Measurements from ENCODE around the gene FSTL1. TPM values are rescaled to one million over a fixed set of nuclear protein-coding genes. Genes with fewer than 3 reads are reported as not detected.
A peak's percentile ranks its signal among the peaks of the same experiment; 100 is the strongest.

FSTL1 gene
- total RNA-seq, 8 experiments from 2014 or later: 9.1 to 601 (median 110) TPM

DNA sequence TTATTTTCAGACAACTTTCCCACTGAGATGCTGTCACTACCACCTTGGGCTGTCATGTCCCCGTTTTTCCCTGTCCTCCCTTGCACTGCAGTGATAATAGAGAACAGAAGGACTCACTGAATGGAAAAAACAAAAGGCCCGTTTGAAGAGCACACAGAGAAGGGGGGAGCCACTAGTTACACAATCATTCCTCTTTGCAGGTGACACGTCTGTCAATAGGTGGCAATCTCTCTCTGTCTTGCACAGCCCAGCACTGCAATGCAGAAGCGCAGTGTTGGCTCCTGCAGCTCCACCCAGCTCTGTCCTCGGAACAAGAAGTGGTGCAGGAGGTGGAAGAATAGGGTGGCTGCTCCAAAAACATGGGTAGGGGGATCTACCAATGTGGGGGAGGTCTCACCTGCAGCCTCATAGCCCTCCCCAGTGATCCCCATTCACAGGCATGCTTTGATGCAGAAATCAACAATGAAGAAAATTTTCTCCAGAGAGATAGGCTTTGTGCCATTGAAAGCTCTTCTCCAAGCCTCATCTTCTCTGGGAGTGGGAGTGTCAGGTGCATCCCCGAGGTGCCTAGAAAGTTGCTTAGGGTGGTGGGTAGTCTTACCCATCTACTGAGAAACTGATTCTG is 31.8 kb downstream of the FSTL1 start:
- in situ Hi-C loops (cut with MboI; ENCODE audit: low pct_unique_long_range_greater_than_20kb in 2 of 9, low sequenced_read_pairs in 9 of 9, unreplicated experiment in 9 of 9): loop anchor here in 3 of 9 experiments (10.0 to 25.0 kb wide), 2 partner anchors 174 to 182 kb away; no protein-coding TSS in a partner anchor
- Histone ChIP-seq H3K4me1 (replicated peaks in 1 of 2) (peaks cover 9 to 25% of the 10 kb centered on the region in 2 donors), H3K27ac (no peak overlapping the region), H3K4me3 (no peak overlapping the region)
- peak; percentile 34 to 65 (median 57) for ATAC-seq (replicated peaks in 6 of 8)
- WGBS, 10 experiments: 0 to 31% (median 20%) methylated on average over 1 to 6 of the region's 6 CpGs; no CpG with 5 or more reads in 4 of the 10 experiments

DNA sequence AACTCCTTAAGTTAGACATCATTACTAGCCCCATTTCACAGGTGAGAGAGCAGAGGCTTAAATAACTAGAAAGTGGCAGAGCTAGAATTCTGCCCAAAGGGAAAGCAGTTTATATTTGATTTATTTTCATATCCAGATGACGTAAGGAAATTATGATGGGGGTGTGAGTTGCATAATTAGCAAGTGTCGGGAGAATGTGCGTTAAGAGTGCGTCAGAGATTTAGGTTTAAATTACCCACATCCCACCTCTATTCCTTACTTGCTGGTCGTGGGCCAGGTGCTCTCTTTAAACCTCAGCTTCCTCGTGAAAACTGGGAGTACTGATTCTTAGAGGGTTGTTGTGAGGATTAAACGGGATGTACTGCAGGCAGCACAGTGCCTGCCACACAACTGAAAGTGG is 32.3 kb downstream of the FSTL1 start:
- ATAC-seq (replicated peaks in 6 of 8): no peak

DNA sequence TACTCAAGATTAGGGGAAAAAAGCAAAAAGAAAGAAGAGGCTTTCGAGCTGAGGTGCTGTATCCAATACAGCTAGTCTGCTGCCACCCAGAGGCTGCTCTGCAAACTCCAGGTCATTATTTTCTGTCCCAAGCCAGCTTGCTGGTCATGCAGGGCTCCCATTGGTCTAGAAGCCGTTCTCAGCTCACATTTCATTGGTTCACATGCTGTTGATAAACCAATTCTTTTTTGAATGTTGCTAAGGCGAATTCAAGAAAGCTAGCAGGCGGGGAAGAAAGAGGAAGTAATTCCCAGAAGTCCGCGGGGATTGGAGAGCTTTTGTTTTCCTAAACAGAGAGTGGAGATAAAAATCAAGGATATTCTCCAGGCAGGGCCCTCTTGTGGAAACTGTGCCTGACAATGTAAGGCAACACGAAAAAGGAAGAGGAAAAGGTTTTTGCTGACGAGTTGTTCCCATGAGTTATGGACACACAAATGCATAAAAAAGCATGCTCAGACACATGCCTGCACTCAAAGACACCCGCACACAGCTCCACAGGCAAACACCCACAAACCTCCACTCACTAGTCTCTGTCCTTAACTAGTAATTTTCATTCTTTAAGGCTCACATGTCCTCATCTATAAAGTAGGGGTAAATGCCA is 33.4 kb downstream of the FSTL1 start:
- peaks cover 9 to 25% of the 10 kb centered on the region in 2 donors for H3K4me1 ChIP-seq (replicated peaks in 1 of 2)
- peak overlapping the region; percentile 17 to 37 (median 22) for H3K4me3 ChIP-seq
- WGBS, 10 experiments: 0 to 27% (median 0%) methylated on average over 1 to 8 of the region's 9 CpGs
- in situ Hi-C loops (cut with MboI; ENCODE audit: low pct_unique_long_range_greater_than_20kb in 2 of 9, low sequenced_read_pairs in 9 of 9, unreplicated experiment in 9 of 9): loop anchor here in 3 of 9 experiments (10.0 to 25.0 kb wide), 2 partner anchors 173 to 180 kb away; no protein-coding TSS in a partner anchor
- peak; percentile 85 to 97 (median 94) for ATAC-seq (replicated peaks in 6 of 8)
- H3K27ac ChIP-seq: peak overlapping the region in 1 of 2 donors; percentile 14

More for the DNA sequence above, 32.3 kb downstream of the FSTL1 start:
- Histone ChIP-seq H3K27ac (no peak overlapping the region), H3K4me1 (replicated peaks in 1 of 2) (peaks cover 9 to 25% of the 10 kb centered on the region in 2 donors), H3K4me3 (no peak overlapping the region)
- 19 to 100% (median 55%) methylated on average over 1 to 4 of the region's 7 CpGs; no CpG with 5 or more reads in 2 of the 10 experiments for WGBS, 10 experiments
- in situ Hi-C loops (cut with MboI; ENCODE audit: low pct_unique_long_range_greater_than_20kb in 2 of 9, low sequenced_read_pairs in 9 of 9, unreplicated experiment in 9 of 9): loop anchor here in 3 of 9 experiments (10.0 to 25.0 kb wide), 2 partner anchors 174 to 181 kb away; no protein-coding TSS in a partner anchor

DNA sequence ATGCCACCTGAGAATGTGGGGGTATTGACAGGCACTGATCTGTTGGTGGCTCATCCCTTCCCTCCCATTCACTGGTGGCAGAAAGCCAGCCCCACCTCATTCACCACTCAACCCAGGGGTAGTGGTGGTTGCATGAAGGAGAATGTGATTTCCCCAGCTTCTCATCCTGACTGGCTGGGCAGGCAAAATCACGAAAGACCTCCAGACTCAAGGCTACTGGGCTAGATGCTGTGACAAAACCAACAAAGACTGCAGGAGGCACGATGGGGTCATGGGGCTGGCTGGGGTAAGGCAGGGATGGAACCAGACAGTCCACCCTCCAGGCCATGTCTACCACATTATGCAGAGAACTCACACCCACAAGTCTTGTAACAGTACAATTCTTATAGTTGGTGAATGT is 33.9 kb downstream of the FSTL1 start:
- 17 to 75% (median 50%) methylated on average over 1 of the region's 2 CpGs; no CpG with 5 or more reads in 6 of the 10 experiments for WGBS, 10 experiments
- Histone ChIP-seq H3K27ac (peak overlapping the region in 1 of 2 donors; percentile 14), H3K4me1 (replicated peaks in 1 of 2) (peaks cover 9 to 25% of the 10 kb centered on the region in 2 donors), H3K4me3 (peak overlapping the region in 1 of 5 donors; percentile 12)
- in situ Hi-C loops (cut with MboI; ENCODE audit: low pct_unique_long_range_greater_than_20kb in 2 of 9, low sequenced_read_pairs in 9 of 9, unreplicated experiment in 9 of 9): loop anchor here in 3 of 9 experiments (10.0 to 25.0 kb wide), 2 partner anchors 172 to 180 kb away; no protein-coding TSS in a partner anchor
- ATAC-seq (replicated peaks in 6 of 8): peak in 7 of 8 experiments; percentile 18 to 52 (median 47)

DNA sequence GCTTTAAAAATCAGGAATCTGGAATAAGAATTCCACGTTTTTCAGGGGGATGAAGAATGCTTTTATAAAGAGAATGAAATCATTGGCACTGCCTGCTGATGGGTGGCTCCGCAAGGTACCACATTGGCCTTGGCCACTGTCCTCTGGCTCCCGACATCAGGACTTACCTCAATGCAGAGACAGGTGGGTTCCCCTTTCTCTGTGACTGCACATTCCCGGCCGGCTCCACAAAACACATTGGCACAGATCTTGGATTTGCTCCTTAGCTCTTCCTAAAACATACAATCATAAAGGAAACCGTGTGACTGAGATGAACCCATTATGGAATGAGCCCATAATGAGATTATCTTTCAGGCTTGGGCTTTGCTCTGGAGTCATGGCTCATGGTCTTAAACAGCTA is 35.0 kb downstream of the FSTL1 start:
- H3K27ac ChIP-seq: no peak overlapping the region
- 33 to 100% (median 83%) methylated on average over 1 to 6 of the region's 6 CpGs; no CpG with 5 or more reads in 1 of the 10 experiments for WGBS, 10 experiments
- no peak for ATAC-seq (replicated peaks in 6 of 8)
- no peak overlapping the region for H3K4me3 ChIP-seq
- in situ Hi-C loops (cut with MboI; ENCODE audit: low pct_unique_long_range_greater_than_20kb in 2 of 9, low sequenced_read_pairs in 9 of 9, unreplicated experiment in 9 of 9): loop anchor here in 3 of 9 experiments (10.0 to 25.0 kb wide), 2 partner anchors 171 to 178 kb away; no protein-coding TSS in a partner anchor
- H3K4me1 ChIP-seq (replicated peaks in 1 of 2): peaks cover 3 to 18% of the 10 kb centered on the region in 2 donors

DNA sequence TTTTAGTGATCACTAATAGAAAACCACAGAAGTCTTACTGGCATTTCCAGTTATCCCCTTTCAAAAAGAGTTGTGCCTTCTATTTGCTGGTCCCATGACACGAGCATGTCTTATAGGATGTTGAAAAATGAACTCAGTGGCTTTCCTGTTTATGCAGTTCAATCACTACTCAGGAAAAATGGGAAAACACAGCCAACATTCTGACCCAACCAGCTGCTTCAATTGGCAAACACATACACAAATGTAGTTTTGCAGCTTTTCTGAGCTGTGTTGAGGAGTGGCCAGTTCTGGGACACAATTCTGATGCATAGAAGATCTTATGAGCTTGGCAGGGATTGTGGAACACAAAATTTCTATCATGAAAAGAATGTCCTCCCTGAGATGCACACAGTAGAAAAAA is 40.3 kb downstream of the FSTL1 start:
- Histone ChIP-seq H3K27ac (no peak overlapping the region), H3K4me1 (replicated peaks in 1 of 2) (no peaks in the 10 kb centered on the region), H3K4me3 (no peak overlapping the region)
- in situ Hi-C loops (cut with MboI; ENCODE audit: low pct_unique_long_range_greater_than_20kb in 2 of 9, low sequenced_read_pairs in 9 of 9, unreplicated experiment in 9 of 9): loop anchor here in 3 of 9 experiments (10.0 to 25.0 kb wide), 2 partner anchors 166 to 173 kb away; no protein-coding TSS in a partner anchor
- WGBS, 10 experiments: 36 to 100% (median 86%) methylated on average over 1 of the region's 1 CpG; no CpG with 5 or more reads in 2 of the 10 experiments
- no peak for ATAC-seq (replicated peaks in 6 of 8)

DNA sequence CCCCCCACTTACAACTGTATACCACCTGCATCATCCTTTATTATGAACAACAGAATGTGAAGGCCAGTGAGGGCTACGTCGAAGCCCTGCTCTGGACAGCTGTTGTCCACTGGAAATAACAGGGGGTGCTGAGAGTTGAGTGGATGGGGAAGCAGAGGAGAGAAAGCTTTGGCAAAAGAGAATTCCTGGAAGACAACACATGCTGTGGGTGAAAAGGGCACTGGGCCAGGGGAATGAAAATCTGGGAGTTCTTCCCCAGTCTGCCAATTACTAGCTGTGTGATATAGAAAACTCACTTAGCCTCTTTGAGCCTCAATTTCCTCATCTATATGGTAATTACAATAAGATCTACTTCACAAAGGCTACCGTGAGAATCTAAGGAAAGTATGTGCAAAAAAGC is 40.7 kb downstream of the FSTL1 start:
- in situ Hi-C loops (cut with MboI; ENCODE audit: low pct_unique_long_range_greater_than_20kb in 2 of 9, low sequenced_read_pairs in 9 of 9, unreplicated experiment in 9 of 9): loop anchor here in 3 of 9 experiments (10.0 to 25.0 kb wide), 2 partner anchors 165 to 173 kb away; no protein-coding TSS in a partner anchor
- no peaks in the 10 kb centered on the region for H3K4me1 ChIP-seq (replicated peaks in 1 of 2)
- H3K27ac ChIP-seq: no peak overlapping the region
- no peak for ATAC-seq (replicated peaks in 6 of 8)
- H3K4me3 ChIP-seq: no peak overlapping the region
- 38 to 100% (median 88%) methylated on average over 1 to 3 of the region's 3 CpGs; no CpG with 5 or more reads in 1 of the 10 experiments for WGBS, 10 experiments

DNA sequence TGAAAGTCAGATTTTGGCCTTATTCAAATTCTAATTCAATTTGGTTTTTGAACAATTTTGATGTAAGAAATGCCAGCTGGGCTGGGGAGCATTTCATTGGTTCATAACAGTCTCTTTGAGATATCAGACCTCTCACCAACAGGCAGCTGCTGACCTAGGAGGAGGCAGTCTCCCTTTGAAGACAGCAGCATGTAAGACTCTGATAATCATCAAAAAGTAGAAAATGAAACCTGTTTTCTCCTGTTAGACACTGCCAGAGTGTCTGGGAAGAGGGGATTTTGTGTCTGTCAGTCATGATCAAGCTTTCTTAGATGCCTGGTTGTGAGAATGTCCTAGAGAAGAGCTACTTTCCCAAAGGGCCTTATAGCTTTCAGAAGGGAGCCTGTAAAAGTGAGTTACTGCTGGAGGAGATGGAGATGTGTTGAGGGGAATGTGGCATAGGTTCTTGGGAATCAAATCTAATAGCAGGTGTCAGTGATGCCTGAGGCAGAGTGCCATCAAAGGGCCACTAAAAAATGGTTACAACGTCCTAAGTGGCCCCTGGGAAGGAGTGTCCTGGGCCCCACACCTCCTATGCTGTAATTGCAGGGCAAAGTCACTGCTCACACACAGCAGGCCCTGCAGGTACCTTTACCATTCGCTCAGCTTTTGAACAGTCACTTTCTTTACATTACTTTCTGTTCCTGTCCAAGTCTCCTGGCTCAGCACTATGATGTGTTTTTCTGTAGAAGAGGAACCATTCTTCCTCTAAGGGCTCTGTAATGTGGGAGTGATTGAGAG is 43.1 kb downstream of the FSTL1 start:
- no peak for ATAC-seq (replicated peaks in 6 of 8)
- H3K4me1 ChIP-seq (replicated peaks in 1 of 2): no peaks in the 10 kb centered on the region
- H3K27ac ChIP-seq: no peak overlapping the region
- in situ Hi-C loops (cut with MboI; ENCODE audit: low pct_unique_long_range_greater_than_20kb in 2 of 9, low sequenced_read_pairs in 9 of 9, unreplicated experiment in 9 of 9): loop anchor here in 2 of 9 experiments (25.0 kb wide), 1 partner anchor 170 kb away; no protein-coding TSS in a partner anchor
- 40 to 100% (median 77%) methylated on average over 1 of the region's 2 CpGs; no CpG with 5 or more reads in 6 of the 10 experiments for whole genome bisulfite sequencing, 10 experiments
- H3K4me3 ChIP-seq: no peak overlapping the region

DNA sequence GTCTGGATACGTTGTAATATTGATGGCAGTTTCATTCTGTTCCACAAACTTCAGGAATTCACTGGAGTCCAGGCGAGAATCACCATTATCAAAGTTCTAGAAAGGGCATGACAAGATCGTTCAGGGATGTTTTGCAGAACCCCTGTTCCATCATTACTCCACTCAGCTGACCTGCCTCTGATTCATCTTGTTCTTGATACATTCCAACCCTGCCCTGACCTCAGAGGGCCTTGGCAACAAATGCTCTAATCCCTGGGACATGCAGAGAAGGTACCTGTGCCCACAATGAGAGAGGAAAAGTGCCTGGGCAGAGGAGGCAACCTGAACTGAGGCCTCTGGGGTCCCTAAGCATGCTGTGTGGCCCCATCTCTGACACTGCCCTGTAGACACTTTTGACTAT is 45.9 kb downstream of the FSTL1 start:
- no peaks in the 10 kb centered on the region for H3K4me1 ChIP-seq (replicated peaks in 1 of 2)
- in situ Hi-C loops (cut with MboI; ENCODE audit: low pct_unique_long_range_greater_than_20kb in 2 of 9, low sequenced_read_pairs in 9 of 9, unreplicated experiment in 9 of 9): loop anchor here in 2 of 9 experiments (25.0 kb wide), 1 partner anchor 168 kb away; no protein-coding TSS in a partner anchor
- WGBS, 10 experiments: 61 to 100% (median 96%) methylated on average over 1 to 3 of the region's 3 CpGs; no CpG with 5 or more reads in 2 of the 10 experiments
- H3K4me3 ChIP-seq: no peak overlapping the region
- no peak for ATAC-seq (replicated peaks in 6 of 8)
- H3K27ac ChIP-seq: no peak overlapping the region

DNA sequence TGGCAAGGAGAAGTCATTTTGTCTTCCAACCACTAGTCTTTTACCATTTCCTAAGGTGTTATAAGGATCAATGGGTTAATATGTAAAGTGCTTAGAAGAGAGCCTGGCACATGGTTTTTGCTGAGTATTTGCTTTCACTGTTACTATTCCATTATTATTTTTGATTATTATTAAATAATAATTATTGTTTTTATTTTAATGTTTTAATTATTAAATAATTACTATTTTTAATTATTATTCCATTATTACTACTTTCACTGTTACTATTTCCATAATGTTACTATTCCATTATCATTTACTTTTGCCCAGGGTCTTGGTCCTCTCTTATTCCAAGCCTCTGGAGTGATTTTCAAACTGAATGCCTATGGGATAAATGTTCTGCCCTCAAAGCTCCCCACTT is 48.5 kb downstream of the FSTL1 start:
- Histone ChIP-seq H3K4me3 (no peak overlapping the region), H3K27ac (no peak overlapping the region), H3K4me1 (replicated peaks in 1 of 2) (no peaks in the 10 kb centered on the region)
- in situ Hi-C loops (cut with MboI; ENCODE audit: low pct_unique_long_range_greater_than_20kb in 2 of 9, low sequenced_read_pairs in 9 of 9, unreplicated experiment in 9 of 9): loop anchor here in 2 of 9 experiments (25.0 kb wide), 1 partner anchor 165 kb away; no protein-coding TSS in a partner anchor
- no peak for ATAC-seq (replicated peaks in 6 of 8)

DNA sequence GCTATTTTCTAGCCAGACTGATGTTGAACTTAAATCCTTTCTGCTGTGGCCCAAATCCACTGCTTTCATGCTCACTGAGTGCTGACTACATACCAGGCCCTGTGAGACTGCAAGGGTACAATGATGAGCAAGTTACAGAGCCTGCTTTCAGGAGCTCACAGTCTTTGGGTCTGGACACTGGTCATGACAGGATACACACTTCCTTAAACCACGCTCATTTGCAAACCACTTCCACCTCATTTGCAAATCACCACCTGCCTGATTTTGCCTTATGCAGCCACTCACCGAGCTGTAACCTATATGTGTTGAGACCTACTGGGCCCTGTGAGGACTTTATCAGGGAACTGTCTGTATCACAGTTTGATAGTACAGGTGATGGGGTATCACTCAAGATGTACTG is 51.4 kb downstream of the FSTL1 start:
- Histone ChIP-seq H3K4me1 (replicated peaks in 1 of 2) (no peaks in the 10 kb centered on the region), H3K4me3 (no peak overlapping the region), H3K27ac (no peak overlapping the region)
- in situ Hi-C loops (cut with MboI; ENCODE audit: low pct_unique_long_range_greater_than_20kb in 2 of 9, low sequenced_read_pairs in 9 of 9, unreplicated experiment in 9 of 9): no loop called here
- ATAC-seq (replicated peaks in 6 of 8): no peak
- WGBS, 10 experiments: 40 to 100% (median 67%) methylated on average over 1 of the region's 2 CpGs; no CpG with 5 or more reads in 7 of the 10 experiments

DNA sequence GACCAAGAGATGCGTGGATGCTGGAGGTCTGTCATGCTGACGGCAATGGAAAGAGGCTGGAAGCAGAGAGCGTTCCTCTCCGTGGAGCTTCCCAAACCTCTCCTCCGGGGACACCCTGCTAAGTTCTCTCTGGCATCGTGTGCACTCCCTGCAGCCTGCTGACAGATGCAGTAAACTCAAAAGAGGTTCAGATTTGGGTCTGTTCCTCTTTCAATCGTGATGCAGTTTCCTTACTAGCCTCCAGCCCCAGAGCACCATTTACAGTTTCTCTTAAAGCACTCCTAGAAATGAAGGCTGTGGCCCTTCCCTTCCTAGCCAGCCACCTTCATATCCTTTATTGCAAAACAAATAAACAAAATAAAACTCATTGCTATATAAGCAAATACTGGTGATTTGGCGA is 54.3 kb downstream of the FSTL1 start:
- WGBS, 10 experiments: 86 to 100% (median 92%) methylated on average over 3 to 8 of the region's 8 CpGs; no CpG with 5 or more reads in 2 of the 10 experiments
- no peak overlapping the region for H3K27ac ChIP-seq
- H3K4me3 ChIP-seq: no peak overlapping the region
- in situ Hi-C loops (cut with MboI; ENCODE audit: low pct_unique_long_range_greater_than_20kb in 2 of 9, low sequenced_read_pairs in 9 of 9, unreplicated experiment in 9 of 9): no loop called here
- H3K4me1 ChIP-seq (replicated peaks in 1 of 2): no peaks in the 10 kb centered on the region
- no peak for ATAC-seq (replicated peaks in 6 of 8)
